22Rv1 (cell line): ENCODE measurements around the gene TSPAN4.

ENCODE experiments used
- H3K27ac ChIP-seq: fragments of 450-650 bp; 2 replicates; pipeline ENCODE4 v1.5.1; 2017
- CTCF ChIP-seq: fragments of 450-650 bp; IDR thresholded peaks from 2 replicates; pipeline ENCODE4 v1.5.1; 2017; ENCODE audit warnings: mild to moderate bottlenecking
- ZFX ChIP-seq: fragments of 450-650 bp; IDR thresholded peaks from 2 replicates; pipeline ENCODE4 v1.6.1; 2017; ENCODE audit warnings: antibody characterized with exemption, borderline replicate concordance

TSPAN4 gene

GRCh38 chr11:846496-847098, 3.9 kb downstream of the TSPAN4 start:
- TF ChIP-seq ZFX (no peak), CTCF (no peak)
- H3K27ac ChIP-seq, result no peak overlapping the region

DNA sequence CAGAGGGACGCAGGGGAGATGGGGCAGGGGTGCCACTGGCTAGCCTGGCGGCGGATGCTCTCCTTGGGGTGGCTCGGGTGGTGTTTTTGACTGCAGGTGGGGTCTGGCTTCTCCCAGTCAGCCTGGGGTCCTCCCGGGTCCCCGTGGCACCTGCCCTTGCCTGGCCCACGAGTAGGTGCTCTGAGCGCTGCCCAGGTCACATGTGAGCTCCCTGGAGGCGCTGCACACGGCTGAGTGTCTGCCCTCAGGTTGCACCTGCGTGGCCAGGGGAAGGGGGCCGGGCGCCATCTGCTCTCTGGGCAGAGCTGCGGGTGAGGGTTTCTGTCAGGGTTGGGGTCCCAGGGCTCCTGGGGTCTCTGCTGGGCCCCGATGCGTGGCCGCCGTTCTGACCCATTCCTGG, 5.2 kb downstream of the TSPAN4 start:
- TF ChIP-seq CTCF (no peak), ZFX (no peak)
- no peak overlapping the region for H3K27ac ChIP-seq

GRCh38 chr11:848380-848931, 5.8 kb downstream of the TSPAN4 start:
- H3K27ac ChIP-seq, result no peak overlapping the region
- no peak for TF ChIP-seq ZFX
- peak; percentile 78 for TF ChIP-seq CTCF

DNA sequence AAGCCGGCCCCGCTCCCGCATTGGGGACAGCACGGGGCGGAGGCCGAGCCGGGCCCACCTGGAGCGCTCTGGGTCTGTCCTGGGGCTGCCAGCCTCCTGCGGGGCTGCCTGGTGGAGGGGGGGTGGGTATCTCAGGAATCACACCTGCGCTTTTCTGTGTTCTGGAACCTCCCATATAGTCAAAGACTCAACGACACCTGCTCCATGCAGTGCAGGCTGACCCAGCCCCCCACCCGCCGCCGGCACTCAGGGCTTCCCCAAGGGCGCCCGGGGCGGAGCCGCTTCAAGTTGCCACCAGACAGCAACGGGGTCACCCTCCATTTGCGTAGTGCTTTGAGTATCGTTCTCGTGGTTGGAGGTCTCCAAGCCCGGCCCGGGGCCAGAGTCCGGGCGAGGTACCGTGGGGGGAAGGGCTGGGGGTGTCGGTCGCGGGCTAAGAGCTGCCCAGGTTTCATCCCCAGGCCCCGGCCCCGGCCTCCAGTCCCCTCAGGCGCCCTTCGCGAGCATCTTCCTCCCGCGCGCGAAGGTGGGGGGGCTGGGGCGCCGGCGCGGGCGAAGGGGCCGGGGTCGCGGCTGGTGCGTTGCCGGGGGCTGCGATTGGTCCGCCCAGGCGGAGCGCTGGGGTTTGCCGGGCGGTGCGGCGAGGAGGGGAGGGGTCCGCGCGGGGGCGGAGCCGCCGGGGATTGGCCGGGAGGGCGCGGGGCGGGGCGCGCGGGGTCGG, 6.6 kb downstream of the TSPAN4 start:
- H3K27ac ChIP-seq, result no peak overlapping the region
- TF ChIP-seq CTCF (no peak), ZFX (no peak)

DNA sequence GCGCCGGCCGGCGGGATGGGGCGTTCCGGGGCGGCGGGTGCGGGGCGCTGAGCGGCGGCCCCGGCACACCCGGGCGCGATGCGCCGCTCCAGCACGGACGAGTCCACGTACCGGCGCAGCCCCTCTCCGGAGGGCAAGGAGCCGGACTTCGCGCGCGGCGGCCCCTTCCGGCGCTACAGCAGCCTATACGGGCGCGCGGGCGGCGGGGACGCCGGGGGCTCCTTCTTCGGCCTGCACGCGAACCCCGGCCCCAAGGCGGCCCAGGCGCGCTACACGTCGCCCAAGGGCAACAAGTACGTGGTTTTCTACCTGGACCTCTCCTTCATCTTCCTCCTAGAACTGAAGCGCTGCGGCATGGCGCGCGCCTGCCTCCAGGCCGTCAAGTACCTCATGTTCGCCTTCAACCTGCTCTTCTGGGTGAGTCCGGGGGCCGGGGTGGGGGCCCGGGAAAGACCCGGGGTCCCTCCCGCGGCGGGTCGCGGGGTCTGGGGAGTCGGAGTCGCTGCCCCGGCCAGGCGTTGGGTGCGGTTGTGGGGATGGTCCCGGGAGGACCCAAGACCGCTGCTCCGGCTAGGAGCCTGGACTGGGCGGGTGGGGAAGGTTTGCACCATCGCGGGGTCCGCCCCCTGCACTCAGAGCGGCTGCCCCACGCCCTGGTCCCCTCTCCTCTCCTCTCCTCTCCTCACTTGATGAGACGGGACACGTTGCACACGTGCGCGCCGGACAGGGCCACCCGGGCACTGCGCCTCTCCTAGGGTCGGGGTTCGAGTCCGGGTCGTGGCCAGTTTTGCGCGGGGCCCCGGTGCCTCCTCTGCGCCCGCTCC, 7.5 kb downstream of the TSPAN4 start:
- TF ChIP-seq CTCF (no peak), ZFX (no peak)
- H3K27ac ChIP-seq, result no peak overlapping the region

DNA sequence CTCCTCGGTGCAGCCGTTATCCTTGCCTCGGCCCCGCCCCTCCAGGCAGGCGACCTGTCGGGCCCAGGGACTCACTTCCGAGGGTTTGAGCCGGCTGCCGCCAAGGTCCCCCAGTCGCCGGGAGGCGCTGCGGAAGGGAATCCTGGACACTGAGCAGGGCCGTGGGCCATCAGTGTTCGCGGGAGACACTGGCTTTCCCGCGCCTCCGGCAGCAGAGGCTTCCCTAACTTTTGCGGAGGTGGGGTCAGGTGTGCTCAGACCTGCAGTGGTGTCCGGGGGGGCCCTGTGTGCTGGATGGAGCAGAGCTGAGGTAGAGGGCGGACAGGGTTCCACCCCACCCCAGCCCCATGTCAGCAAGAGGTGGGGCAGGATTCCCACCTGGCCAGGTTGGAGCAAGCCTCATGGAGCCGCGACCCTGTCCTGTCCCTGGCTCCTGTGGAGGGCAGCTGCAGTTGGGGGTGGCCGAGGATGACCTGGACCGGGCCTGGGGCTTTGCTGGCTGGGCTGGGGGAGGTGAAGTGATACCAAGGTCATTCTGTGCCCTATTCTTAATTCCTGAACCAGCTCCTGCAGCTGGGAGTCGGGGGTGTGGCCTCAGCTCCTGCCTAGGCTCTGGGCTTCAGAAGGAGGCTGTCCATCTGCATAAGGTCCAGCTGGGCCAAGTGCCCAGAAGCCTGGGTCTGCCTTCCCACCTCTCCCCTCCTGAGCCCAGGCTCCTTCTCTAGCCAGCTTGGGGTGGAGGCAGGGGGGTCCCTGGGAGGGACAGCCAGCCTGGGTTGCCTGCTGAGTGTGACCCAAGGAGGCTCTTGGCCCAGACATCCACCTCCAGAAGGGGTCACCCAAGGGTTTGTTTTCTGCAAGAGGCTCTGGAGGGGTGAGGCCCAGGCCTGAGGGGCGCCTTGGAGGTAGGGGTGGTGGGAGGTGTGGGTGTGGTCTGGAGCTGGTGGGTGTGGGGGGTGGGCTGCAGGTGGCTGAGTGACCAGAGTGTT, 8.4 kb downstream of the TSPAN4 start:
- TF ChIP-seq CTCF, result no peak
- TF ChIP-seq ZFX, result no peak

More for the DNA sequence above, 8.4 kb downstream of the TSPAN4 start:
- no peak overlapping the region for H3K27ac ChIP-seq
